ENCODE results near the gene ITPR3.

The ITPR3 gene

GRCh38 chr6:33688451-33689147, 67.5 kb downstream of the ITPR3 start:
- DNase-seq = no peak

- no peak for DNase-seq
These were observed 68.0 kb downstream of the ITPR3 start for GRCh38 chr6:33689148-33689494.

GRCh38 chr6:33689879-33690278, 68.8 kb downstream of the ITPR3 start:
- DNase-seq = no peak

DNA sequence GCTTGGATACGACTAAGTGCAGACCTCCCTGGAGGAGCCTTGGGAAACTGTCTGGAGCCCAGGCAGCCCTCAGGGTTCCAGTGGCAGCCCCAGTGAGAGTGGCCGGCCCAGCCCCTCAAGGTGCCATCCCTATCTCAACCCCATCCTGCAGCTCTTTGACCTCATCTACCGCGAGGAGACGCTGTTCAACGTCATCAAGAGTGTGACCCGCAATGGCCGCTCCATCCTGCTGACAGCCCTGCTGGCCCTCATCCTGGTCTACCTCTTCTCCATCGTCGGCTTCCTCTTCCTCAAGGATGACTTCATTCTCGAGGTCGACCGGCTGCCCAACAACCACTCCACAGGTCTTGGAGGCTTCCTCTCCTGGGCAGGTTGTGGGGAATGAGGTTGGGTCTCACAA, 69.6 kb downstream of the ITPR3 start:
- no peak for DNase-seq

DNA sequence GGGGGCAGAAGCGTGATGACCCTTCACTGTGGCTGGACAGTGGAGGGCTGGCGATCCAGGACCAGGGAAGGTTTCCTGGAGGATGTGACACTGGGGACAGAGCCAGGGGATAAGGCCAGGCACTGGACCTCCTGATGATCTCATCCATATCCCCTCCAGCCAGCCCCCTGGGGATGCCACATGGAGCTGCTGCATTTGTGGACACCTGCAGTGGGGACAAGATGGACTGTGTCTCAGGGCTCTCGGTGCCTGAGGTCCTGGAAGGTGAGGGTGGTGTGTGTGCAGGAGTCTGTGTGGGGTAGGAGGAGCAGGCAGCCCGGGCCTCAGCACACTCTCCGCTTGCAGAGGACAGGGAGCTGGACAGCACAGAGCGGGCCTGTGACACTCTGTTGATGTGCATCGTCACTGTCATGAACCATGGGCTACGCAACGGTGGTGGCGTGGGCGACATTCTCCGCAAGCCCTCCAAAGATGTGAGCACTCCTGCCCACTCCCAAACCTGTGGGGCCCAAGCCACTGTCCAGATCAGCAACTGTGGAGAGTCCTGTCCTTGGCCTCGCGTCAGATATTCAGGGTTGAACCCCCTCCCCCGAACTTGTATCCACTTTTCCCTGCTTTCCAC, 70.4 kb downstream of the ITPR3 start:
- no peak for DNase-seq

DNA sequence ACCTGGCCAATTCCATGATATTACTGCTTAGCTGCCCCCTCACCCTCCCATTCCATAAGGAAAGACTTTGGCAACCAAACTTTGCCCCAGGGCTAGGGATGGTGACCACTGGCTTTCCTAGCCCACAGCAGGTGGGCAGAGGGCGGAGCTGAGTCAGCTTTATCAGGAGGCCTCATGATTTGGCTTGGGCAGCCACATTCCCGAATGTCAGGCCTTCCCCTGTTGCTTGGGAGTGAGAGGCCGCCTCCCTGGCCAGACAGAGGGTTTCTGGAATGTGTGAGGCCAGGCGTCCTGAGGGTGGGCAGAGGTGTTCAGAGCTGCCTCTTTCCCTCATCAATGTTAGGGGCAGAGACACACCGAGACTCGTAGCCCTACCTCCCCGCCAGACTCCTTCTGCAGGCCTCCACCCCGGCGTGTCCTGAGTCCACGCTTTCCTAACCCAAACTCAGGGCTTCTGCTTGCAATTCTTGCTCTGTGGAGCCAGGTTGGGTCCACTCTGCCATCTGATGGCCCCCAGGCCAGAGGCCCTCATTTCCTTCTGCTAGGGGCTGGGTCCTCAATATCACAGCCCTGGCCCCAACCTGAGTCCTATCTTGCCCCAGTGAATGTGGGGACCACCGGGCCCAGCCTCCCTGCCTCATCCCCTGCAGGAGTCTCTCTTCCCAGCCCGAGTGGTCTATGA, 71.1 kb downstream of the ITPR3 start:
- no peak for DNase-seq

DNA sequence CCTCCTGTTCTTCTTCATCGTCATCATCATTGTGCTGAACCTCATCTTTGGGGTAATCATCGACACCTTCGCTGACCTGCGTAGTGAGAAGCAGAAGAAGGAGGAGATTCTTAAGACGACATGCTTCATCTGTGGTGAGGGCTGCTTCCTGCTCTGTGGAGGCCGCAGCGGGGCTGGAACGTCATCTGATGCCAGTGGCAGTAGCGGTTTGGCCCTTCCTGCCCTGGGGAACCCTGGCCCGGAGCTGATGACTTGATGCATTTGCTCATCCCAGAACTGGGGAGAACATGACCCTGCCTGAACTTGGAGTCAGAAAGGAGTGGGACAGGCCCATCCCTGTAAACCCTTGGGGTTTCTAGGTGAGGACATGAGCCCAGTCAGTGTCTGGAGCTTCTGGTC, 71.6 kb downstream of the ITPR3 start:
- no peak for DNase-seq

DNA sequence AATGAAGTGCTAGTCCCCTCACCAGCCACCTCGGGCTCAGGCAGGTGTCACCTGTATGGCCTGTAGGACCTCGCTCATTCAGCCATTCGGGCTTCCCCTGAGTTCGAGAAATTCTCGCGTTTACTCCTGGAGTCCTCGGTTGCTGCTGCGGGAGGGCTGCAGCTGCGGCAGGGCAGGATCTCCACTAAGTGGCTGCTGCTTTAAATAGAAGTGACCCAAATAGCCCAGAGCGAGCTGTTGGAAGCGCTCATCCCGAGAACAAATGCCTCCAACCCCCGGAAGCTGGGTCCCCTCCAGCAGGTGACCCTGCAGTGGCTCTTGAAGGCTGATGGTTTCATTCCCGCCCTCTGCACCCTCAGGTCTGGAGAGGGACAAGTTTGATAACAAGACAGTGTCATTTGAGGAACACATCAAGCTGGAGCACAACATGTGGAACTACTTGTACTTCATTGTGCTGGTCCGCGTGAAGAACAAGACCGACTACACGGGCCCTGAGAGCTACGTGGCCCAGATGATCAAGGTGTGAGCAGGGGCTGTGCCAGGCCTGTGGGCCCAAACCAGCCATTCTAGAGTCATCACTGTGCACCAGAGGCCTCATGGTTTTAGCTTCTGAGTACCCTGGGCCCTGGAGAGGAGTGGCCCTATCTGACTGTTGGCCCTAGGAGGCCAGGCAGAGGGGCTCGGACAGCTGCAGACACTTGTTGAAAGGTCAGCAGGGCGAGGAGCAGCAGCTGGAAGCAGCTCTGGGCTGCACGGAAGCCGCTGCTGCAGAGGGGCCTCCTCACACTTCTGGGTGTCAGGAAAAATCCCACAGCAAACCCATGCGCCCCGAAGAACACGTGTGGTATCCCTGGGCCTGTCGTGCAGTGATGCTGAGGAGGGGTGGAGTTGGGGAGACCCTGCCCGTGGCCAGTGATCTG, 72.3 kb downstream of the ITPR3 start:
- no peak for DNase-seq

- no peak for DNase-seq
These were observed 73.3 kb downstream of the ITPR3 start for GRCh38 chr6:33694401-33694931.

DNA sequence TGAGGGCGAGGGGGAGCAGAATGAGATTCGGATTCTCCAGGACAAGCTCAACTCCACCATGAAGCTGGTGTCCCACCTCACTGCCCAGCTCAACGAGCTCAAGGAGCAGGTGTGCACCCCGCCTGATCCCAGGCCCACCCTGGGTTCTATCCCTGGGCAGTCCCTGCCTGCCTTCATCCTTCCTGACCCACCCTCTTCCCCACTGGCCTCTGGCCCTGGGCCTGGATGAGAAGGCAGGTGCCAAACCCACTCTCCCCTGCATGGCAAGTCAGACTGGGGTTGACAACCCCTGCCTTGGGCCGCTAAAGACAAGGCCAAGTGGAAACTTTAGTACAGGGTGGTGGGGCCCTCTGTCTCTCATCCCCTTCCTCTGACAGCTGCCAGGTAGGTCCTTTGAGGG, 73.9 kb downstream of the ITPR3 start:
- no peak for DNase-seq

GRCh38 chr6:33695451-33695887, 74.3 kb downstream of the ITPR3 start:
- no peak for DNase-seq

GRCh38 chr6:33696076-33696475, 75.0 kb downstream of the ITPR3 start:
- DNase-seq = no peak

DNA sequence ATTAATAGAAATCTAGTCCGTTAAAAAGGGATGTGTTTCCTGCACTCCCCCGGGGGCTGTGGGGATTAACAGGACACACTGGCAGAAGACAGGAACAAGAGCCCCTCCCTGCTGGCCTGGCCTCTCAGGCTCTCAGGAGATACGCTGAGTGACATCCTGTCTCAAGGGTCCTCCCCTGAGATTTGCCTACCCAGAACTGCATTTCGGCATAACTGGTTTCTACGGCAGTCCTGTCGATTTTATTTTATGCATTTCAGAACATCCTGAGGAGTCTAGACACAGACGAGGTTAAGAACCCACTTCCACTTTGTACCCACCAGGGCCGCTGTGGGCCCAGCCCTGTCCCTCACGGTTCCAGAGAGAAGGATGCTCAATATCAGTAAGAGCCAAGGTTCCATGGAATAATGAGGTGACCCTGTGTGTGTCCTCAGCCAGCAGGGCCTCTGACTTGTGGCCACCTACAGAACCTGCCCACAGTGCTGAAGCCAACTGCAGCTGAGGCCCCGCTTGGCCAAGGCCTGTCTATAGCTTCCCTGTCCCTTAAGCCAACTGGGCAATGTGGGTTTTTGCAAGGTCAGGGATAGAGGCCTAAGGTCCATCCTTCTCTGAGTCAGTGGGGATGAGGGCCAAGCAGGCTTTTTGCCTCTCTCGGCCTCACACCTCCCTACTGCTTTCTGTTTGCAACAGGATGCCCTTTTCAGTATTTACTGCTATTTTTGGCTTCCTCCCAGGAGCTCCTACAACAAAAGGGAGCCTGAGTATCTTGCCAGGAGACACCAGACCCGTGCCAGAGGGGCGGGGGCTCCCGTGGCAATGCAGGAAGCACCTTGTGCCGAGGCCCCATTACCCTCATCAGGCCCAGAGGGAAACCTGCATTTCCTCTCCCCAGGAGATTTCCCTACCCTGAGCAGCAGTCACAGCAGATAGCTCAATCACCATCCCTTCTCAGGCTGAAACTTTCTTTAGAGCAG, 75.7 kb downstream of the ITPR3 start:
- DNase-seq = no peak

DNA sequence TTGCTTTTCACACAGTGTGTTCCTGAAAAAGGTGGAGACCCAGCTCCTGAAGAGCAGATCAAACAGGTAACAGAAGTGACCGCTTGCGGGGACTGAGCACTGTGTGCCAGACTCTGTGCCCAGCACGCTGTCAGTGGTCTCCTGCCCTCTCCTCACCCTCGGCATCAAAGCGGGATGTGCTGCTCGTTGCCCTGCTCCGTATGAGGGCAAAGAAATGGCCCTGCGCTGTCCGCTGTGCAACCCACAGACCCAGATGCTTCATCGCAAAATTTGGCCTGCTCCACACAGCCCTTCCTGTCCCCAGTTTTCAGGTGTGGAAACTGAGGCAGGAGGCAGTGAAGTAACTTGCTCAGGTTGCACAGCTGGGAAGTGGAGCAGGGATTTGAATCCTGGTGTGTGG, 76.7 kb downstream of the ITPR3 start:
- no peak for DNase-seq

DNA sequence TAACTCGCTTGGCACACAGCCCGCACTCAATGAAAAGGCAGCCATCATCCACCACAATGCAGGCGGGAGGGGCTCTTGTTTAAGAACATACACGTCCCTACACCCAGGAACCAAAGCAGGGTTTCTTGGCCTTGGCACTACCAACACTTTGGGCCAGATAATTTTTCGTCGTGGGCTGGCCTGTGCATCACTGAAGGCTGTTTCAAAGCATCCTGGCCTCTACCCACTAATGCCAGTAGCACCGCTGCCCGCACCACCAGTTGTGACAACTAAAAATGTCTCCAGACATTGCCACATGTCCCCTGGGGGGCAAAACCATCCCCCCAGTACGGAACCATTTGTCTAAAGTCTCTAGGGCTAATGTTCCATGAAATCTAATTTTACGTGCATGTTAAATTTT, 77.4 kb downstream of the ITPR3 start:
- no peak for DNase-seq

DNA sequence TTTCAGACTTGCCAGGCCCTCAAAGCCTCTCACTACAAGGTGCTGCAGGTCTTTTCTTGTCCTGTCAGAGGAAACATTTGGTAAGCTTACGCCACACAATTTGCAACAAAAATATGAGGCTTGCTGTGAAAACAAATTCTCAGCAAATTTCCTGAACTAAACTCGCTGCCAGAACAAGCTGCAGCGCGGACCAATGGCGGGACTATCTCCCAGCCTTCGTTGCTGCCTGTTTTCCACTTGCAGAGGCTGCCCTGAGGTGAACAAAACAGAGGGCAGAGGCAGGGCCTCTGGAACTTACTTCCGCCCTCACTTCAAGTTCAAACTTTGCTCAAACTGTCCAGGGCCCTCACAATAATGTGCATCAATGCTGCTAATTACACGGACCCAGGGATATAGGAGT, 78.0 kb downstream of the ITPR3 start:
- no peak for DNase-seq

DNA sequence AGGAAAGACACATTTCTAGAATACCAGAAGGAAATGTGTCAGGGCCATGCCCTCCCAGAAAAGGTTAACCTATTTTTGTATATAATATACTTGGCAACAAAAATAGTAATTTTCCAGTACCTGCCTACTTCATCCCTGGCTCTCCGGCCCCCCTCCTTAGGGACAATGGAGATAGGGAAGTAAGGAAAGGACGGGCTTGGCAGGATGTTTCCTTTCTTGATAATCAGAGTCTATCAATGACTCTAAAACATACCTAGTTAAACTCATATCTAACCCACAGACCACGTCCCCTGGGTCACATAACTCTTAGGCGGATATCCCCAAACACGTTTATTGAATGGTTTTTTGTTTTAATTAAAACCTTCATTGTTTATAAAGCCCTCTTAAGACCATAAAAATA, 78.6 kb downstream of the ITPR3 start:
- no peak for DNase-seq

DNA sequence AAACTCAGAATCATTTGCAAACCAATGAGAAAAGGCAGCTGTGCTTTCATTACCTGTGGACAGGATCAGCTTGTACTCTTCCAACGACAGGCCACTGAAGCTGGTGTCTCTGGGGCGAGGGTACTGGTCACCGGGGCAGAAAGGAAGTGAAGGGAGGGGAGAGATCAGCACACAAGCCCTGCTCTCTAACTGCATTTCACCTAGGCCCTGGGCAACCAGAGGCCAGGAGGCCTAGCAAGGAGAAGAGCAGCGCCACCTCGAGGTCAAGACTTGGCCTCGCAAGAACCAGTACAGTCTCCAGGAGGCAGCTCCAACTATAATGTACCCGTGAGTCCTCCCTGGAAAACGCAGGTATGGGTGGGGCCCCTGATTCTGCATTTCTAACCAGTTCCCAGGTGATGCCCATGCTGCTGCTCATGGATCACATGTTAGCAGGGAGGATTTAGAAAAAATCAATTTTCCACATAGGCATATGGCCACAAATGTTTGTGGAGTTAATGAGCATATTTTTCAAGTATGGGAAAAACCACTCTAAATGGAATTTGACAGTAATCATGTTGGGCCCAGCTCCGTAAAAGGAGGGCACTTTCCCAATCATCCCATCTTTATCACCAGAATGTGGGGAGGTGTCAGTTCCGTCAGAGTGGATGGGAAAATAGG, 79.4 kb downstream of the ITPR3 start:
- DNase-seq = no peak

GRCh38 chr6:33702345-33702977, 81.3 kb downstream of the ITPR3 start:
- DNase-seq = no peak

GRCh38 chr6:33704215-33705066, 83.3 kb downstream of the ITPR3 start:
- no peak for DNase-seq
